Endodermal cell (in vitro differentiated cells): ENCODE results near the gene EPSTI1. TPM values are rescaled to one million over a fixed set of nuclear protein-coding genes. Genes with fewer than 3 reads are reported as not detected.

Experiments used
- DNase-seq: peaks from one replicate; pipeline ENCODE4 v3.0.0-alpha.2; 2017
- H3K27ac ChIP-seq: 2 replicates; pipeline ENCODE4 v1.5.1; 2013; ENCODE audit warnings: mild to moderate bottlenecking, low read depth, low read length, moderate library complexity
- H3K27me3 ChIP-seq: 2 replicates; pipeline ENCODE4 v1.6.1; 2013; ENCODE audit warnings: mild to moderate bottlenecking, low read length, moderate library complexity; ENCODE audit not compliant: insufficient read depth, control insufficient read depth, poor library complexity, severe bottlenecking
- H3K36me3 ChIP-seq: 2 replicates; pipeline ENCODE4 v1.7.0; 2013; ENCODE audit warnings: mild to moderate bottlenecking, low read length, moderate library complexity; ENCODE audit not compliant: control insufficient read depth, insufficient read depth
- H3K4me1 ChIP-seq: one replicate; pipeline ENCODE4 v1.7.0; 2013; ENCODE audit warnings: low read length; ENCODE audit not compliant: control insufficient read depth, insufficient read depth
- H3K4me3 ChIP-seq: 2 replicates; pipeline ENCODE4 v1.5.1; 2013; ENCODE audit warnings: mild to moderate bottlenecking, low read length, moderate library complexity
- H3K9ac ChIP-seq: 2 replicates; pipeline ENCODE4 v1.6.1; 2013; ENCODE audit warnings: mild to moderate bottlenecking, low read length, moderate library complexity; ENCODE audit not compliant: poor library complexity, severe bottlenecking; ENCODE audit errors: extremely low read depth
- H3K9me3 ChIP-seq: 2 replicates; pipeline ENCODE4 v1.6.1; 2013; ENCODE audit warnings: mild to moderate bottlenecking, low read length, moderate library complexity; ENCODE audit not compliant: control insufficient read depth
- H3K27ac Mint-ChIP-seq: 2 replicates; pipeline ENCODE4 v1.8.0; 2020; ENCODE audit warnings: mixed read lengths
- H3K27me3 Mint-ChIP-seq: 2 replicates; pipeline ENCODE4 v1.8.0; 2021; ENCODE audit warnings: mild to moderate bottlenecking, mixed read lengths; ENCODE audit not compliant: insufficient read depth
- H3K36me3 Mint-ChIP-seq: 2 replicates; pipeline ENCODE4 v1.8.0; 2020; ENCODE audit warnings: low read depth, mixed read lengths
- H3K4me1 Mint-ChIP-seq: 2 replicates; pipeline ENCODE4 v1.8.0; 2020; ENCODE audit warnings: mixed read lengths
- H3K4me3 Mint-ChIP-seq: 2 replicates; pipeline ENCODE4 v1.8.0; 2020; ENCODE audit warnings: mild to moderate bottlenecking, moderate library complexity, mixed read lengths
- H3K9me3 Mint-ChIP-seq: 2 replicates; pipeline ENCODE4 v1.8.0; 2020; ENCODE audit warnings: mild to moderate bottlenecking, mixed read lengths
- CTCF ChIP-seq: fragments of 200-600 bp; sonication (generic); conservative IDR thresholded peaks from 2 replicates; pipeline ENCODE4 v1.5.0; 2021; ENCODE audit warnings: antibody characterized with exemption, mild to moderate bottlenecking
- WGBS, 2 experiments: methylation state at CpG; one replicate each; pipeline versions ENCODE4 v1.1.5 to v1.1.7; 2013; ENCODE audit warnings: missing lambda C conversion rate in 2 of 2, mixed read lengths in 1 of 2; ENCODE audit not compliant: insufficient coverage in 1 of 2, insufficient read length in 1 of 2; 5-methylcytosine and 5-hydroxymethylcytosine counted together
- total RNA-seq, 2 donors: library from RNA; stranded (reverse); fragmentation: NEBNext Ultra II Directional in 1 of 2; extraction: Animal tissue kit (Norgen Biotek cat#: 25700) in 1 of 2; gene quantifications; 2 replicates in 1 of 2; 3 replicates in 1 of 2; pipeline ENCODE4 v1.2.1, GENCODE V29; 2021

EPSTI1 gene
- total RNA-seq, 2 donors from 2014 or later: 33.8 to 101 TPM

GRCh38 chr13:42999491-42999890 lies 7.5 kb upstream of the EPSTI1 start:
- H3K4me3 ChIP-seq: no peak overlapping the region
- no peak overlapping the region for H3K4me3 Mint-ChIP-seq

GRCh38 chr13:42997381-42997780 lies 5.3 kb upstream of the EPSTI1 start:
- DNase-seq: no peak
- WGBS, 2 experiments: 94 to 96% methylated on average over 2 of the region's 2 CpGs
- TF ChIP-seq CTCF: no peak
- Histone ChIP-seq H3K36me3 (no peaks in the 10 kb centered on the region), H3K27ac (no peak overlapping the region), H3K9me3 (no peaks in the 10 kb centered on the region), H3K4me1 (peaks cover 17% of the 10 kb centered on the region), H3K9ac (no peak overlapping the region), H3K4me3 (no peak overlapping the region), H3K27me3 (no peaks in the 10 kb centered on the region)
- Mint-ChIP-seq H3K9me3 (no peaks in the 10 kb centered on the region), H3K4me1 (peaks cover 34% of the 10 kb centered on the region), H3K4me3 (no peak overlapping the region), H3K27me3 (peaks cover 14% of the 10 kb centered on the region), H3K27ac (no peak overlapping the region), H3K36me3 (no peaks in the 10 kb centered on the region)

More at GRCh38 chr13:42999491-42999890, 7.5 kb upstream of the EPSTI1 start:
- Mint-ChIP-seq H3K36me3 (no peaks in the 10 kb centered on the region), H3K9me3 (no peaks in the 10 kb centered on the region), H3K27me3 (peaks cover 4% of the 10 kb centered on the region), H3K27ac (no peak overlapping the region), H3K4me1 (peaks cover 25% of the 10 kb centered on the region)
- no peak overlapping the region for H3K9ac ChIP-seq
- H3K9me3 ChIP-seq: no peaks in the 10 kb centered on the region
- H3K27ac ChIP-seq: no peak overlapping the region
- H3K27me3 ChIP-seq: no peaks in the 10 kb centered on the region
- DNase-seq: no peak
- H3K36me3 ChIP-seq: no peaks in the 10 kb centered on the region
- 84 to 85% methylated on average over 2 of the region's 2 CpGs for WGBS, 2 experiments
- TF ChIP-seq CTCF: no peak
- H3K4me1 ChIP-seq: peaks cover 11% of the 10 kb centered on the region

- Histone ChIP-seq H3K4me3 (no peak overlapping the region), H3K4me1 (peaks cover 17% of the 10 kb centered on the region), H3K9ac (no peak overlapping the region), H3K9me3 (no peaks in the 10 kb centered on the region), H3K36me3 (no peaks in the 10 kb centered on the region), H3K27ac (no peak overlapping the region), H3K27me3 (no peaks in the 10 kb centered on the region)
- peaks cover 14% of the 10 kb centered on the region for H3K27me3 Mint-ChIP-seq
- H3K9me3 Mint-ChIP-seq: no peaks in the 10 kb centered on the region
- no peak overlapping the region for H3K27ac Mint-ChIP-seq
- no peak overlapping the region for H3K4me3 Mint-ChIP-seq
- no peak for DNase-seq
- H3K4me1 Mint-ChIP-seq: peaks cover 39% of the 10 kb centered on the region
- no peak for TF ChIP-seq CTCF
- H3K36me3 Mint-ChIP-seq: no peaks in the 10 kb centered on the region
- WGBS, 2 experiments: 72 to 82% methylated on average over 2 to 3 of the region's 3 CpGs
Measured at GRCh38 chr13:42996584-42996983, 4.5 kb upstream of the EPSTI1 start.
